DOHH2 (cell line): ENCODE measurements around the gene IL20.

Experiments
- CTCF ChIP-seq: fragments of 200-600 bp; sonication (generic); IDR thresholded peaks from one replicate; pipeline ENCODE4 v1.5.1; 2014; ENCODE audit warnings: antibody characterized with exemption, mild to moderate bottlenecking, low read depth, low read length; ENCODE audit not compliant: poor library complexity, severe bottlenecking
- EZH2phosphoT487 ChIP-seq: fragments of 200-600 bp; sonication (generic); IDR thresholded peaks from 2 replicates; pipeline ENCODE4 v1.6.1; 2017; ENCODE audit warnings: borderline replicate concordance, mild to moderate bottlenecking, antibody characterized with exemption, low read length, moderate library complexity, mixed read lengths

- no peak for TF ChIP-seq CTCF
- TF ChIP-seq EZH2phosphoT487 = no peak
These were observed 21.4 kb downstream of the IL20 start for GRCh38 chr1:206886831-206887230.
